ENCODE data around the gene MLH1. TPM values are rescaled to one million over a fixed set of nuclear protein-coding genes. Genes with fewer than 3 reads are reported as not detected.
"Not testable (repeated sequence)": the region's sequence is repeated elsewhere in the genome, so short reads cannot be mapped to it uniquely, and the experiment has no call there.

MLH1 gene
- total RNA-seq, result 48.8 and 50.2 TPM in 2 replicates

- no peak for TF ChIP-seq CTCF (conservative IDR thresholded peaks at IDR 0.05; ENCODE audit: low read depth, low read length)
- peak; percentile 100 for DNase-seq (ENCODE audit: low read depth)
- H3K4me3 ChIP-seq (ENCODE audit: low read depth, low read length), result peak within 1 kb of the TSS; percentile 82
Measured at GRCh38 chr3:36993326-36994283, at the start of gene MLH1. TSS of gene MLH1 (plus strand) at chr3:36993518. CDS start at chr3:36993548, 30 bp downstream.

GRCh38 chr3:36943601-36944000, 49.7 kb upstream of the MLH1 start:
- DNase-seq (ENCODE audit: low read depth), result no peak
- peak overlapping the region; percentile 68 for H3K4me3 ChIP-seq (ENCODE audit: low read depth, low read length)
- no peak for TF ChIP-seq CTCF (conservative IDR thresholded peaks at IDR 0.05; ENCODE audit: low read depth, low read length)

- no peak for TF ChIP-seq CTCF (conservative IDR thresholded peaks at IDR 0.05; ENCODE audit: low read depth, low read length)
- DNase-seq (ENCODE audit: low read depth), result no peak
Measured at GRCh38 chr3:36944012-36944640, 49.2 kb upstream of the MLH1 start.

GRCh38 chr3:36944641-36945270, 48.6 kb upstream of the MLH1 start, which contains the start of gene TRANK1:
TSS of gene TRANK1 (minus strand) at chr3:36945054. CDS start at chr3:36944809, 245 bp downstream.
- no peak for TF ChIP-seq CTCF (conservative IDR thresholded peaks at IDR 0.05; ENCODE audit: low read depth, low read length)
- H3K4me3 ChIP-seq (ENCODE audit: low read depth, low read length), result peak within 1 kb of the TSS; percentile 68
- DNase-seq (ENCODE audit: low read depth), result no peak

More at GRCh38 chr3:36944012-36944640, 49.2 kb upstream of the MLH1 start:
- H3K4me3 ChIP-seq (ENCODE audit: low read depth, low read length), result peak overlapping the region; percentile 68

- no peak for DNase-seq (ENCODE audit: low read depth)
- no peak for TF ChIP-seq CTCF (conservative IDR thresholded peaks at IDR 0.05; ENCODE audit: low read depth, low read length)
- H3K4me3 ChIP-seq (ENCODE audit: low read depth, low read length), result peak overlapping the region; percentile 68
Measured at GRCh38 chr3:36945333-36945980, 47.9 kb upstream of the MLH1 start.

- H3K4me3 ChIP-seq (ENCODE audit: low read depth, low read length); DNase-seq (ENCODE audit: low read depth): not testable (repeated sequence)
Measured at GRCh38 chr3:36947814-36948213, 45.5 kb upstream of the MLH1 start.
